ENCODE measurements around the gene SPCS2. TPM values are rescaled to one million over a fixed set of nuclear protein-coding genes. Genes with fewer than 3 reads are reported as not detected.

Gene SPCS2
- total RNA-seq, 2 experiments from 2014 or later = 36.5 to 42.9 TPM

DNA sequence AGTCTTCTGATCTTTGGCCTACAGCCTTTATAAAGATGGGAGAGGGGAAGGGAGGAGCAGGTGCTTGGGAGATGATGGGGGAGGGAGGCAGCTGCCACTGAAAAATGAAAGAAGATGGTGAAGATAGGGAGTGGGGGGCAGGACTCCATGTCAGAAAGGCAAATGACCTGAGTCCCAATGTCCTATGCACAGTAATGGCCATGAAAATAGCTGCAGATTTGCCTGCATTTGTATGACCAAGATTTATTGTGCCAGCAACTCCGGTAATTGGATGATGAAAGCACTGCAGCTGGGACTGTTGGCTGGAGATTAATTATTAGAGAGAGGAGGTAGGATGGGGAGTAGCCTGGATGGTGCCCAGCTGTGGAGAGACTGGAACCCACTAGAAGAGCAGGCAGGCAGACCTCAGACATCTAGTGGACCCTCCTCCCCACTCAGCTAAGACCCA lies 75.7 kb downstream of the SPCS2 start:
- Mint-ChIP-seq H3K4me1 (ENCODE audit: low read depth) (no peaks in the 10 kb centered on the region), H3K27ac (no peak overlapping the region), H3K9me3 (no peaks in the 10 kb centered on the region), H3K27me3 (no peaks in the 10 kb centered on the region), H3K36me3 (ENCODE audit: low read depth) (no peaks in the 10 kb centered on the region), H3K4me3 (no peak overlapping the region)
- ATAC-seq (ENCODE audit: poor library complexity) = no peak
- H3K9me3 ChIP-seq (ENCODE audit: control insufficient read depth in 1 of 2, insufficient read depth in 1 of 2, low read length in 2 of 2) = no peaks in the 10 kb centered on the region
- TF ChIP-seq, protein P1, sequence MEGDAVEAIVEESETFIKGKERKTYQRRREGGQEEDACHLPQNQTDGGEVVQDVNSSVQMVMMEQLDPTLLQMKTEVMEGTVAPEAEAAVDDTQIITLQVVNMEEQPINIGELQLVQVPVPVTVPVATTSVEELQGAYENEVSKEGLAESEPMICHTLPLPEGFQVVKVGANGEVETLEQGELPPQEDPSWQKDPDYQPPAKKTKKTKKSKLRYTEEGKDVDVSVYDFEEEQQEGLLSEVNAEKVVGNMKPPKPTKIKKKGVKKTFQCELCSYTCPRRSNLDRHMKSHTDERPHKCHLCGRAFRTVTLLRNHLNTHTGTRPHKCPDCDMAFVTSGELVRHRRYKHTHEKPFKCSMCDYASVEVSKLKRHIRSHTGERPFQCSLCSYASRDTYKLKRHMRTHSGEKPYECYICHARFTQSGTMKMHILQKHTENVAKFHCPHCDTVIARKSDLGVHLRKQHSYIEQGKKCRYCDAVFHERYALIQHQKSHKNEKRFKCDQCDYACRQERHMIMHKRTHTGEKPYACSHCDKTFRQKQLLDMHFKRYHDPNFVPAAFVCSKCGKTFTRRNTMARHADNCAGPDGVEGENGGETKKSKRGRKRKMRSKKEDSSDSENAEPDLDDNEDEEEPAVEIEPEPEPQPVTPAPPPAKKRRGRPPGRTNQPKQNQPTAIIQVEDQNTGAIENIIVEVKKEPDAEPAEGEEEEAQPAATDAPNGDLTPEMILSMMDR (IDR thresholded peaks at IDR 0.05) = no peak
- H3K4me1 ChIP-seq (ENCODE audit: insufficient read depth, low read length) = no peaks in the 10 kb centered on the region
- H3K4me3 ChIP-seq (ENCODE audit: low read length) = no peak overlapping the region
- no peaks in the 10 kb centered on the region for H3K36me3 ChIP-seq (ENCODE audit: insufficient read depth, low read length)
- no peak overlapping the region for H3K27ac ChIP-seq (ENCODE audit: low read depth in 1 of 2, low read length in 2 of 2)
- H3K27me3 ChIP-seq (ENCODE audit: control insufficient read depth in 1 of 2, insufficient read depth in 2 of 2, low read length in 2 of 2) = no peaks in the 10 kb centered on the region
- intact Hi-C loops (cut with DNase I, micrococcal nuclease) = loop anchor here (5.0 to 10.0 kb wide), 3 partner anchors 118 to 250 kb away; no protein-coding TSS in a partner anchor
- POLR2A ChIA-PET = no interaction called here
- no peak for DNase-seq
- CTCF ChIA-PET = no interaction called here

DNA sequence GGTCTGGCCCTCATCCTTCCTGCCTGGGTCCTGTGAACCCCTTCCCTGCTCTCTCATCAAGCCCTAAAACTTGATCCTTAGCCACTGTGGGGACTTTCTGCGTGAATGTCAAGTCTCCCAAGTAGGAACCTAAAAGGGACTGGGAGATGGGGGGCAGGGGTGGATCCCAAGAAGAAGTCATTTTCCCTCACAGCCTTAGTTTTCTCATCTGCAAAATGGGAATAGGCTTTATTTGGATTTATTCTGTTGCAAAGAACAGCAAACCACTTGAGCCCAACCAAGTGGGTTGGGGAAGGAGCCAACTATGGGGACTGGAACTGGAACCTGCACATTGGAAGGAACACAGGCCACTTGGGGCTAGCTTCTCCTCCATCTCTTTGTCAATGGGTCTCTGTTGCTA lies 76.5 kb downstream of the SPCS2 start:
- Histone ChIP-seq H3K36me3 (ENCODE audit: insufficient read depth, low read length) (no peaks in the 10 kb centered on the region), H3K4me1 (ENCODE audit: insufficient read depth, low read length) (no peaks in the 10 kb centered on the region), H3K27ac (ENCODE audit: low read depth in 1 of 2, low read length in 2 of 2) (no peak overlapping the region), H3K4me3 (ENCODE audit: low read length) (no peak overlapping the region), H3K9me3 (ENCODE audit: control insufficient read depth in 1 of 2, insufficient read depth in 1 of 2, low read length in 2 of 2) (no peaks in the 10 kb centered on the region), H3K27me3 (ENCODE audit: control insufficient read depth in 1 of 2, insufficient read depth in 2 of 2, low read length in 2 of 2) (no peaks in the 10 kb centered on the region)
- intact Hi-C loops (cut with DNase I, micrococcal nuclease) = loop anchor here in 1 of 2 experiments (10.0 kb wide), 1 partner anchor 249 kb away; no protein-coding TSS in a partner anchor
- TF ChIP-seq, protein P1 (IDR thresholded peaks at IDR 0.05) = no peak
- H3K4me3 Mint-ChIP-seq = no peak overlapping the region
- no peaks in the 10 kb centered on the region for H3K36me3 Mint-ChIP-seq (ENCODE audit: low read depth)
- H3K27me3 Mint-ChIP-seq = no peaks in the 10 kb centered on the region
- ChIA-PET CTCF (interaction anchor here (0.8 kb wide), 1 partner anchor 223 kb away, joined by 3 read pairs; no protein-coding TSS in a partner anchor), POLR2A (no interaction called here)
- no peak for ATAC-seq (ENCODE audit: poor library complexity)
- DNase-seq = no peak
- no peak overlapping the region for H3K27ac Mint-ChIP-seq
- no peaks in the 10 kb centered on the region for H3K4me1 Mint-ChIP-seq (ENCODE audit: low read depth)
- H3K9me3 Mint-ChIP-seq = no peaks in the 10 kb centered on the region

DNA sequence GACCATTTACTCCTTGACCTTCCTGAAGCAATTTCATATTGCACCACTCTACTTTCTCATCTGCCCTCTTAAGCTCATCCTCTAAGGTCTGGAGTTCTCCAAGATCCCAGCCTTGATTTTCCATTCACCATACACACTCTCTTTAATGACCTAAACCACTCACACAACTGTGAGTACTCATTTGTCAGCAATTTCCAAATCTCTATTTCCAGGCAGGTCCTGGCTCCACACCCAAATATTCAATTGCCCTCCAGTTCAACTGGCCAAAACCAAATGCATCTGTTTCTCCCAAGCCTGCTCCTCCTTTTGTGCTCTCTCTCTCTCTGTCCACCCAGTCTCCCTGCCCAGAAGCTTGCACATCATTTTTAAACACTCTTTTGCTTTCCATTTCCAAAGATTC lies 79.3 kb downstream of the SPCS2 start:
- ChIA-PET POLR2A (no interaction called here), CTCF (no interaction called here)
- Histone ChIP-seq H3K4me3 (ENCODE audit: low read length) (no peak overlapping the region), H3K27ac (ENCODE audit: low read depth in 1 of 2, low read length in 2 of 2) (no peak overlapping the region), H3K27me3 (ENCODE audit: control insufficient read depth in 1 of 2, insufficient read depth in 2 of 2, low read length in 2 of 2) (no peaks in the 10 kb centered on the region), H3K4me1 (ENCODE audit: insufficient read depth, low read length) (no peaks in the 10 kb centered on the region), H3K36me3 (ENCODE audit: insufficient read depth, low read length) (no peaks in the 10 kb centered on the region), H3K9me3 (ENCODE audit: control insufficient read depth in 1 of 2, insufficient read depth in 1 of 2, low read length in 2 of 2) (no peaks in the 10 kb centered on the region)
- Mint-ChIP-seq H3K4me3 (no peak overlapping the region), H3K36me3 (ENCODE audit: low read depth) (no peaks in the 10 kb centered on the region), H3K4me1 (ENCODE audit: low read depth) (no peaks in the 10 kb centered on the region), H3K9me3 (no peaks in the 10 kb centered on the region), H3K27me3 (no peaks in the 10 kb centered on the region), H3K27ac (no peak overlapping the region)
- DNase-seq (no peak), ATAC-seq (ENCODE audit: poor library complexity) (no peak)
- intact Hi-C loops (cut with DNase I, micrococcal nuclease) = loop anchor here in 1 of 2 experiments (10.0 kb wide), 1 partner anchor 246 kb away; no protein-coding TSS in a partner anchor
- TF ChIP-seq, protein P1 (IDR thresholded peaks at IDR 0.05) = no peak

Other genes starting within 250 kb of the SPCS2 start
- gene CHRDL2, start 217.8 kb upstream of the SPCS2 start, total RNA-seq = not detected
- gene RNF169, start 200.4 kb upstream of the SPCS2 start, total RNA-seq = 10 to 100 TPM; 15.2 to 15.5 TPM
- gene XRRA1, start 175 bp upstream of the SPCS2 start, total RNA-seq = 10 to 100 TPM; 12.2 to 12.5 TPM
- gene NEU3, start 39.7 kb downstream of the SPCS2 start, total RNA-seq = 10 to 100 TPM in 1 of 2 experiments, 1 to 10 TPM in 1; 9.7 to 10.6 TPM
- not detected for gene OR2AT4, start 147.6 kb downstream of the SPCS2 start, total RNA-seq
- gene SLCO2B1, start 201.8 kb downstream of the SPCS2 start, total RNA-seq = not detected

Data from CD4-positive, alpha-beta T cell (primary cell).